Measurements from ENCODE around the gene MPP7.
"Not testable (repeated sequence)": the region's sequence is repeated elsewhere in the genome, so short reads cannot be mapped to it uniquely, and the experiment has no call there.

Gene MPP7

DNA sequence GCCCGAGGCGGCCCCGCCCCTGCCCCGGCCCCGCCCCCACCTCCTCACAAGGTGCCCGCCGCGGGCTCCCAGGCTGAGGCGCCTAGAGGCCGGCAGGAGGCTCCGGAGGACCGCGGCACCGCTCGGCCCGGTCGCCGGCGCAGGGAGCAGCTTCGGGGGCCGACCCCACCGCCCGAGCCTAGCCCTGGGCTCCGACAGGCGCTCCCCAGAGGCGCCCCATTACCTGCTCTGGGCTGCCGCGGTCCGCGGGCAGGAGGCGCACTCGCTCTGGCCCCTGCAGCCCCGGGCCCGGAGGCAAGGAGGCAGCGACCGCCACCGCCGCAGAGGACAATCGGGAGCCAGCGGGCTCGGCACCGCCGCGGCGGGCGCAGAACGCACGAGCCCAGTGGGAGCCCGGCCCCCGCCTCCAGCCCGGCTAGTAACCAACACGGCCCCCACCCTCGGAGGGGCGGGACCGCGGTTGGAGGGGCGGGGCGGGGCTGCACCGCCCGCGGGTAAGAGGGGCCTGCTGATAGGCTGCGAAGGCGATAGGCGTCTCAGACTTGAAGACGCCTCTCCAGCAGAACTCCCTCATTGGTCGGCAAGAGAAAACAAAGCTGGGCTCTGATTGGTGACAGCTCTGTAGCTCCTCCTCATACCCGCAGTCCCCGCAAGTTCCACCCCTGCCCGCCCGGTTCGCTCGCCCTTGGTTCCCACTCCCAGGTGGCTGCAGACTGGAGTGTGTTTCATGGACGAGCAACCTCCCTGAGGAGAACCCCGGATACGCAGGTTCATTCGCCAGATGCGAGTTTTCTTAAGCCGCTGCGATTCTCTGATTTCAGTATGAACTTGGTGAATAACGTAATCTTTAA lies at the start of gene MPP7:
Gene MPP7 (minus strand): TSS at position 427 of the 851 bp plus-strand sequence. CDS start 64,460 bp downstream, outside the sequence.
- intact Hi-C loops (cut with micrococcal nuclease): loop anchor here (2.0 kb wide), 1 partner anchor 78 kb away; no protein-coding TSS in a partner anchor
- peak within 1 kb of the TSS; percentile 77 for H3K27ac Mint-ChIP-seq
- H3K27me3 Mint-ChIP-seq: no peaks in the 10 kb centered on the region
- H3K4me3 Mint-ChIP-seq: peak within 1 kb of the TSS; percentile 84
- no peaks in the 10 kb centered on the region for H3K36me3 Mint-ChIP-seq (ENCODE audit: low read depth)
- H3K4me1 Mint-ChIP-seq (ENCODE audit: low read depth): peaks cover 38% of the 10 kb centered on the region
- no peaks in the 10 kb centered on the region for H3K9me3 Mint-ChIP-seq

DNA sequence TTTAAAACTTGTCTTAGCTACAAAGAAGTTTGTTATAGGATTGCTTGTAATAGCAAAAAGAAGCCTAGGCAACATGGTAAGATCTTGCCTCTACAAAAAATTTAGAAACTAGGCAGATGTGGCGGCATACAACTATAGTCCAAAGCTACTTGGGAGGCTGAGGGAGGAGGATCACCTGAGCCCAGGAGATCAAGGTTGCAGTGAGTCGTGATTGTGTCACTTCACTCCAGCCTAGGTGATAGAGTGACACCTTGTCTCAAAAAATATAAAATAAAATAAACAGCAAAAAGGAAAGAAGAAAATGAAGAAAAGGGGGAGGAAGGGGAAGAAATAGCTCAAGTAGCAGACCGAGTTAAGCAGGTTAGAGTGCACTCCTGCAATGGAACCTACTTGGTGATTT lies 47.0 kb upstream of the MPP7 start:
- intact Hi-C loops (cut with micrococcal nuclease): no loop called here
- Mint-ChIP-seq H3K9me3 (peaks cover 24% of the 10 kb centered on the region), H3K27ac (no peak overlapping the region), H3K4me3 (no peak overlapping the region), H3K4me1 (ENCODE audit: low read depth) (peaks cover 6% of the 10 kb centered on the region), H3K36me3 (ENCODE audit: low read depth) (peaks cover 8% of the 10 kb centered on the region), H3K27me3 (no peaks in the 10 kb centered on the region)

DNA sequence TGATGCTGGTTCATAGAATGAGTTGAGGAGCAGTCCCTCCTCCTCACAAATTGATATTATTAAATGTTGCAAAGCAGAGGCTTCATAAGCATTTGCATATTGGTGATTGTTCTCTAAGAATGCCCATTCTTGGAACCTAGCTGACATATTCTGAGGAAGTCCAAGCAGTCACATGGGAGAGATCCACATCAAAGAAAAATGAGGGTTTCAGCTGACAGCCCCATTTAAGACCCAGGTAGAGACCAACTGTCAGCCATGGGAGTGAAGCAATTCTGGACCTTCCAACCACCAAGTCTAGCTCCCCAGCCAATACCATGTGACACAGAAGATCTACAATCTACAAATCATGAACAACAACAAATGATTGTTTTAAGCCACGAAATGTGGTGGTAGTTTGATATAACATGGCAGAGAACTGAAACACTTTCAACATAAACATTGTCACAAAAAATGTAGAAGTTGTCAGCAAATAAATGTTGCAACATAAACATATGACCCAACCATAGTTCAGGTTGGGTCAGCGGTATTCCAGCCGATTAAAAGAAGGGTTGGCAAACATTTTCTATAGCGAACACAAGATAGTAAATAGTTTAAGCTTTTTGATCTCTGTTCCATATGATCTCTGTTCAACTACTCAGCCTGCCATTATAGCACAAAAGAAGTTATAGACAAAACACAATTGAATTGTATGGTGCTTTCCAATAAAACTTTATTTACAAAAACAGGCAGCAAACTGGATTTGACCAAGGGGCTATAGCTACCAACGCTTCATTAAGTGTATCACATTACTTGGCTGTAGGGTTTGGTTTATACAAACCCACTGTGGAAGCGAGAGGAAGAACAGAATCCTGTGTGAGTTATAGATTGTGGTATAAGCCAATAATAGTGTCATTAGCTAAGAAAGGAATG lies 41.4 kb upstream of the MPP7 start:
- Mint-ChIP-seq H3K36me3 (ENCODE audit: low read depth) (peaks cover 8% of the 10 kb centered on the region), H3K9me3 (peaks cover 34% of the 10 kb centered on the region), H3K27ac (no peak overlapping the region), H3K27me3 (no peaks in the 10 kb centered on the region), H3K4me1 (ENCODE audit: low read depth) (peaks cover 31% of the 10 kb centered on the region), H3K4me3 (no peak overlapping the region)
- intact Hi-C loops (cut with micrococcal nuclease): no loop called here

DNA sequence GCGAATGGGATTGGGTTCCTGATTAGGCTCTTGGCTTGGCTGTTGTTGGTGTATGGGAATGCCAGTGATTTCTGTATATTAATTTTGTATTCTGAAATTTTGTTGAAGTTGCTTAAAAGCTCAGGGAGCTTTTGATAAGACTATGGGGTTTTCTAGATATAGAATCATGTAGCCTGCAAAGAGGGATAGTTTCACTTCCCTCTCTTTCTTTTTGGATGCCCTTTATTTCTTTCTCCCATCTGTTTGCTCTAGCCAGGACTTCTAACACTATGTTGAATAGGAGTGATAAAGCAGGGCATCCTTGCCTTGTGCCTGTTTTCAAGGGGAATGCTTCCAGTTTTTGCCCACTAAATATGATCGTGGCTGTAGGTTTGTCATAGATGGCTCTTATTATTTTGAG lies 40.4 kb upstream of the MPP7 start:
- no peaks in the 10 kb centered on the region for H3K27me3 Mint-ChIP-seq
- peaks cover 34% of the 10 kb centered on the region for H3K9me3 Mint-ChIP-seq
- H3K4me1 Mint-ChIP-seq (ENCODE audit: low read depth): peaks cover 31% of the 10 kb centered on the region
- H3K36me3 Mint-ChIP-seq (ENCODE audit: low read depth): peaks cover 8% of the 10 kb centered on the region
- no peak overlapping the region for H3K4me3 Mint-ChIP-seq
- H3K27ac Mint-ChIP-seq: no peak overlapping the region
- intact Hi-C loops (cut with micrococcal nuclease): no loop called here

DNA sequence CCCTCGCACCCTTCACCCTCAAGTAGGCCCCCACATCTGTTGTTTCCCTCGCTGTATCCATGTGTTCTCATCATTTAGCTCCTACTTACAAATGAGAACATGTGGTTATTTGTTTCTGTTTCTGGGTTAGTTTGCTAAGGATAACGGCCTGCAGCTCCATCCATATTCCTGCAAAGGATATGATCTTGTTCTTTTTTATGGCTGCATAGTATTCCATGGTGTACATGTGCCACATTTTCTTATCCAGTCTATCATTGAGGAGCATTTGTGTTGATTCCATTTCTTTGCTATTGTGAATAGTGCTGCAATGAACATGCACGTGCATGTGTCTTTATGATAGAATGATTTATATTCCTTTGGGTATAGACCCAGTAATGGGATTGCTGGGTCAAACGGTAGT lies 38.8 kb upstream of the MPP7 start:
- H3K4me3 Mint-ChIP-seq; H3K27ac Mint-ChIP-seq; intact Hi-C loops (cut with micrococcal nuclease); H3K27me3 Mint-ChIP-seq; H3K36me3 Mint-ChIP-seq (ENCODE audit: low read depth): not testable (repeated sequence)
- peaks cover 24% of the 10 kb centered on the region for H3K9me3 Mint-ChIP-seq
- H3K4me1 Mint-ChIP-seq (ENCODE audit: low read depth): peaks cover 38% of the 10 kb centered on the region

DNA sequence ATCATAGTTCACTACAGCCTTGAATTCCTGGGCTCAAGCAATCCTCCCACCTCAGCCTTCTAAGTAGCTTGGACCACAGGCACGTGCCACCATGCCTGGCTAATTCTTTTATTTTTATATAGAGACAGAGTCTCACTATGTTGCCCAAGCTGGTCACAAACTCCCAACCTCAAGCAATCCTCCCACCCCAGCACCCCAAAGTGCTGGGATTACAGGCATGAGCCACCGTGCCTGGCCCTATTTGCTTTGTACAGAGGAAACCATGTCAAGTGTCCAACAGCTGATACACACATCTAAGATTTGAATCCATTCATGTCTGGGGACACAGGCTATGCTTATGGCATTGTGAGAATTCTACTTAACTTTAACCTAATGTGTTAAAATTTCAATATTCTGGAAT lies 29.9 kb upstream of the MPP7 start:
- Mint-ChIP-seq H3K36me3 (ENCODE audit: low read depth) (no peaks in the 10 kb centered on the region), H3K4me3 (no peak overlapping the region), H3K27me3 (no peaks in the 10 kb centered on the region), H3K27ac (no peak overlapping the region), H3K4me1 (ENCODE audit: low read depth) (peaks cover 17% of the 10 kb centered on the region), H3K9me3 (no peaks in the 10 kb centered on the region)
- intact Hi-C loops (cut with micrococcal nuclease): loop anchor here (5.0 kb wide), 1 partner anchor 35 kb away; no protein-coding TSS in a partner anchor

DNA sequence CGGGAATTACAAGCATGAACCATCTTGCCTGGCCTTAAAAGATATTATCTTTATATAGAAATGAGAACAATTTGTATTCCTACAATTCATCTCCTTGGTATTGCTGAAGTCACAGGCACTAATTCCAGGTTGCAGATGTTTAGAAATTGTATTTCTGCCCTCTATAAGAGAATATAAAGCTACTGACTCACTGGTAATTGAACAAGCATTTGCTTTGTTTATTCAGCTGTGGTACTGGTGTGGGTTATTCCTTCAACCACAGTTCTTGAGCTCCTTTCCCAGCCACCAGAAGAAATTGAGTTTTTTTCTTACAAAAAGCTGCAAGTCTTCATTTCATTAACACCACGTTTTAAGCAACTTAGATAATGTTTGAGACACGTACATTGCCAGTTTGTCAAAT lies 29.0 kb upstream of the MPP7 start:
- Mint-ChIP-seq H3K4me1 (ENCODE audit: low read depth) (peaks cover 14% of the 10 kb centered on the region), H3K36me3 (ENCODE audit: low read depth) (no peaks in the 10 kb centered on the region), H3K4me3 (no peak overlapping the region), H3K9me3 (no peaks in the 10 kb centered on the region), H3K27ac (no peak overlapping the region), H3K27me3 (no peaks in the 10 kb centered on the region)
- intact Hi-C loops (cut with micrococcal nuclease): loop anchor here (5.0 kb wide), 1 partner anchor 35 kb away; no protein-coding TSS in a partner anchor

DNA sequence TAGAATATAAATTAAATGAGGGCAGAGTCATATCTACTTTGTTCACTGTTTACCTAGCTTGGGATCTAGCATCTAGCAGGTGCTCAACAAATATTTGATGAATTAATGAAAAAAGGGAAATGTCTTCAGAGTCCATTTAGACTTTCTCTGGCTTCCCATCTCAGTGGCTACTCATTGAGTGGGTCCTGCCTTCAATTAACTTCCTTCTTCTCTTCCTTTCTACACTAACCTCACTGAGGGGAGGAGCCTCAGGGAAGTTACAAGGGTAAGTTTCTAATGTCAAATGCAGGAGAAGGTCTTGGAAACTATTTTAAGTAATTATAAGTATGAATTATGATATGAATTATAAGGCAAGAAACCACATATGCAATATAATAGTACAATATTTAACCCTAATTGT lies 28.2 kb upstream of the MPP7 start:
- H3K27me3 Mint-ChIP-seq: no peaks in the 10 kb centered on the region
- H3K4me3 Mint-ChIP-seq: no peak overlapping the region
- H3K4me1 Mint-ChIP-seq (ENCODE audit: low read depth): peaks cover 16% of the 10 kb centered on the region
- no peak overlapping the region for H3K27ac Mint-ChIP-seq
- no peaks in the 10 kb centered on the region for H3K36me3 Mint-ChIP-seq (ENCODE audit: low read depth)
- H3K9me3 Mint-ChIP-seq: no peaks in the 10 kb centered on the region
- intact Hi-C loops (cut with micrococcal nuclease): loop anchor here (5.0 kb wide), 1 partner anchor 36 kb away; no protein-coding TSS in a partner anchor

DNA sequence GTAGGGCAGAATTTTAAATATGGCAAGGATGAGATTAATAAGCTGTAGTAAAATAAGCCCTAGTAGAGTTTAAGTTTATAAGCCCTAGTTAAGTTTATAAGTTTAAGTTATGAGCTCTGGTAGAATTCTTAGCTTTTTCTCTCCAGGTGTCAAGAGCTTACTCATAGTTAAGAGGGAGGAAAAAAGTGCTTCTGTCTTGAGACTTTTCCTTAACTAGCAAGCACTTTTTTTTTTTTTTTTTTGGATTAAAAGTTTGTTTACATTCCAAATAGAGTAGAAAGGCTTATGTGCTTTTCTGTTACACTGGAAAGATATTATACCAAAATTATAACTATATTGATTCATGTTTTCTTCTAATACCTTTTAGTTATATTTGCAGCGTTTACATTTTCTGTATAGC lies 25.5 kb upstream of the MPP7 start:
- Mint-ChIP-seq H3K27ac (no peak overlapping the region), H3K4me1 (ENCODE audit: low read depth) (peaks cover 10% of the 10 kb centered on the region), H3K36me3 (ENCODE audit: low read depth) (no peaks in the 10 kb centered on the region), H3K4me3 (no peak overlapping the region), H3K9me3 (no peaks in the 10 kb centered on the region), H3K27me3 (no peaks in the 10 kb centered on the region)
- intact Hi-C loops (cut with micrococcal nuclease): no loop called here

DNA sequence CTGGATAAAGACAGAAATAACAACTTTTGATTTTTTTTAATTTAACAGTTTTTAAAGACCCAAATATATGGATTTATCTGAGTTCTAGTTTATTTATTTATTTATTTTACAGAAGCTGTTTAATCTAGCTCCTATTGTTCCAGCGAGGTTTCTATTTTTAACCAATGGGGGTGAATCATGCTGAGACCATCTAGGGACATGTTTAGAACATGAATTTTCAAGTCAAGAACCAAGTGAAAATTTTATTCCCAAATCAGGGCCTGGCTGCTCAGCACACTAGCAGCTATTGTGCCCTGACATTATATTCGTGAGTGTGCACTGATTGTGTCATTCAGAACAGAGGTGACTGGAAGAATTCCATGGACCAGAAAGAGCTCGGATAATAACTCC lies 24.6 kb upstream of the MPP7 start:
- H3K27ac Mint-ChIP-seq: no peak overlapping the region
- no peak overlapping the region for H3K4me3 Mint-ChIP-seq
- H3K27me3 Mint-ChIP-seq: no peaks in the 10 kb centered on the region
- H3K9me3 Mint-ChIP-seq: no peaks in the 10 kb centered on the region
- no peaks in the 10 kb centered on the region for H3K36me3 Mint-ChIP-seq (ENCODE audit: low read depth)
- H3K4me1 Mint-ChIP-seq (ENCODE audit: low read depth): peaks cover 10% of the 10 kb centered on the region
- intact Hi-C loops (cut with micrococcal nuclease): no loop called here

DNA sequence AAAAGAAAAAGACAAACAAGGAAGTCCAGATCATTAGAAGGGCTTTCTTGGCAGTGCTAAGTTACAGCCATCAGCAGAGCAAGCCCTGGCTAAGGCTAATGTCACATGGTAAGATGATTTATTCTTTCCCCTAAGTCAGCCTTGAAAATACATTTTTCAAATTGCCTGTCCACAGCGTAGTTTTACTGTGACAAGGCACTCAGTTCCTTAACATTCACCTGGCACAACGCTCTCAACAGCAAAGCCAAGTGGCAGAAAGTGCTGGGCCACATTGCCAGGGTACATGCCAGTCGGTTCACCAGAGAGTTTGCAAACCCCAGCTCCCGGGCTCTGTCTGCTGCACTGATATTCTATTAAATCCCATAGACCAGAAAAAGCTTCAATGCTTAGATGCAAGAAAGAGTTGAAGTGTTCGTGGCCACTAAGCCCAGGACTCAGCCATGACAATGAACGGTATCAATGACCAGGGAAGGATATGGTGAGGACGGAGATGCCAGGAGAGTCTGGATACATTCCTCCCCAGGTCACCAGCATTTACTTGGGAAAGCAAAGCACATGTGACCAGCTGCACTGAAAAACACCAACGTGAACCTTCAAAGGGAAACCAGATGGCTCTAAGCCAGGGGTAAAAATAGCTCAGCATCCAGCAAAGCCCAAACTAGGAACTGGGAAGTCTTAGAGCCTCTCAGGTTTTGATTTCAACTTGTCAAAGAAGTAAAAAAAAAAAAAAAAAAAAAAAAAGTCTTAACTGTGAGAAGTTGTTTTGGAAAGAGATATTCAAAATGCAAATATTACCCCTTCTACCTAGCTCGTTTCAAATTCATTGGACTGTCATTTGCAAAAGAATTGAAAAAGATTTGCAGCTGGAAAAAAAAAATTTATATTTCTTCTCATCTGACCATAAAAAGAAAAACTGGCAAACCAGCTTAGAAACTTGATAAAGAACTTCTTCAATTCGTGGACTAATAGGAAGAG lies 23.9 kb upstream of the MPP7 start:
- no peak overlapping the region for H3K27ac Mint-ChIP-seq
- no peak overlapping the region for H3K4me3 Mint-ChIP-seq

DNA sequence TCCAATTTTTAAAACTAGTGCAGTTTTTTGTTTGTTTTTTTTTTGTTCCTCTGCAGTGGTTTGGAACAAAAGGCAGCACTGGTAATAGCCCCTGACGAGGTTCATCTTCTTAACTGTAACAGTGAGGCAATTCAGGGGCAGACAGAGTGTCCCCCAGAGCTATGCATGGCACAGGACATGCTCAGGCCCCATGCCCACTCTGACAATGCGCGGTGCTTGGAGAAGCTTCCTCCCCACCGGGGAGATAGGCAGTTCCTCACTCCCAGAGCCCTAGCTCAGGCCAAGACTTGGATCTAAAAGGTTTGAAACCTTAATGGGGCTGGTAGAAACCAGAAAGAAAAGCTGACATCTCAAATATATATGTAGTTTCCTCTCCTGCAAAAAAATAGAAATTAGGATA lies 17.9 kb upstream of the MPP7 start:
- H3K4me1 Mint-ChIP-seq (ENCODE audit: low read depth): peaks cover 10% of the 10 kb centered on the region
- intact Hi-C loops (cut with micrococcal nuclease): no loop called here

More for the DNA sequence above, 23.9 kb upstream of the MPP7 start:
- Mint-ChIP-seq H3K36me3 (ENCODE audit: low read depth) (no peaks in the 10 kb centered on the region), H3K27me3 (no peaks in the 10 kb centered on the region), H3K9me3 (no peaks in the 10 kb centered on the region), H3K4me1 (ENCODE audit: low read depth) (peaks cover 14% of the 10 kb centered on the region)
- intact Hi-C loops (cut with micrococcal nuclease): no loop called here

DNA sequence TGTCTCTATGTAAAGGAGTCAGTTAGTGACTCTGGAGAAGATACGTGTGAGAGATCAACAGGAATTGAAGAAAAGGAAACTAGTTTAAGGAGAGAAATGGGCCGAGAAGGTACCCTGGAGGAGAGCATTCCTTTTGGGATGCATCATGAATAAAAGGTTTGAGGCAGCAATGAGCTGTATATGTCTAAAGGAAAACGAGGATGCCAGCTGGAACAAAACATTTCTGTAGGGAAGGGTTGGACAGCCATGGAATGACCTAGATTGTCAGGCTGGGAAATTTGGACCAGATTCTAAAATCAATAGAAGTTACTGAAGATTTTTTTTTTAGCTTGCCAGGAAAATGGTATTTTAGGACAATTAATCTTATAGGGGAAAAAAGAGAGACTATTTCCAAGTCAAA lies 17.2 kb upstream of the MPP7 start:
- intact Hi-C loops (cut with micrococcal nuclease): no loop called here
- peaks cover 11% of the 10 kb centered on the region for H3K4me1 Mint-ChIP-seq (ENCODE audit: low read depth)
- H3K27ac Mint-ChIP-seq: no peak overlapping the region
- no peak overlapping the region for H3K4me3 Mint-ChIP-seq
- H3K27me3 Mint-ChIP-seq: no peaks in the 10 kb centered on the region
- no peaks in the 10 kb centered on the region for H3K36me3 Mint-ChIP-seq (ENCODE audit: low read depth)
- no peaks in the 10 kb centered on the region for H3K9me3 Mint-ChIP-seq

More for the DNA sequence above, 17.9 kb upstream of the MPP7 start:
- no peak overlapping the region for H3K4me3 Mint-ChIP-seq
- no peaks in the 10 kb centered on the region for H3K36me3 Mint-ChIP-seq (ENCODE audit: low read depth)
- H3K9me3 Mint-ChIP-seq: no peaks in the 10 kb centered on the region
- H3K27me3 Mint-ChIP-seq: no peaks in the 10 kb centered on the region
- H3K27ac Mint-ChIP-seq: no peak overlapping the region

All from dendritic cell treated with granulocyte-macrophage colony-stimulating factor and Interleukin-4, amounts not matched to agents 40 ng/mL and 50 ng/mL, for 4 days (primary cell).